ENCODE data around the gene MYF5. TPM values are rescaled to one million over a fixed set of nuclear protein-coding genes. Genes with fewer than 3 reads are reported as not detected.
A peak's percentile ranks its signal among the peaks of the same experiment; 100 is the strongest.
"Not testable (repeated sequence)": the region's sequence is repeated elsewhere in the genome, so short reads cannot be mapped to it uniquely, and the experiment has no call there.

The MYF5 gene
- 0.04 TPM for polyA plus RNA-seq (2013, experiment 1 of 2)
- 0.08 TPM for polyA plus RNA-seq (2013, experiment 2 of 2)

DNA sequence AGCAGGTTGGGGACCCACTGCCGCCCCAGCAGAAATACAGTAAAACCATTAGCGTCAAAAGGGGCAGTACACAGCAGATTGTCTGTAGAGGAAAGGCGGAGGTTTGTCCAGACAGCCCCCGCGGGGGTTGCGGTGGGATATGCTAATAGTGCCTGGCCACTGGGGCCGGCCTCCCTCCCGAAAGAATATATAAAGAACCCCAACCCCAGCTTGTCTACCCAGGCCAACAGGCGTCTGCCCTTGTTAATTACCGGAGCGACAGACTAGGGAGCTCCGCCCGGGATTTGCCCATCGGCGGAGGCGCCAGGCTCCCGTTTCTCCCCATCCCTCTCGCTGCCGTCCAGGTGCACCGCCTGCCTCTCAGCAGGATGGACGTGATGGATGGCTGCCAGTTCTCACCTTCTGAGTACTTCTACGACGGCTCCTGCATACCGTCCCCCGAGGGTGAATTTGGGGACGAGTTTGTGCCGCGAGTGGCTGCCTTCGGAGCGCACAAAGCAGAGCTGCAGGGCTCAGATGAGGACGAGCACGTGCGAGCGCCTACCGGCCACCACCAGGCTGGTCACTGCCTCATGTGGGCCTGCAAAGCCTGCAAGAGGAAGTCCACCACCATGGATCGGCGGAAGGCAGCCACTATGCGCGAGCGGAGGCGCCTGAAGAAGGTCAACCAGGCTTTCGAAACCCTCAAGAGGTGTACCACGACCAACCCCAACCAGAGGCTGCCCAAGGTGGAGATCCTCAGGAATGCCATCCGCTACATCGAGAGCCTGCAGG is at the start of gene MYF5:
MYF5 (plus strand) TSS at position 217 of the 774 bp plus-strand sequence; CDS start at position 369, 152 bp downstream.
- no peak within 1 kb of the TSS for H3K4ac ChIP-seq (ENCODE audit: low read depth, low read length)

DNA sequence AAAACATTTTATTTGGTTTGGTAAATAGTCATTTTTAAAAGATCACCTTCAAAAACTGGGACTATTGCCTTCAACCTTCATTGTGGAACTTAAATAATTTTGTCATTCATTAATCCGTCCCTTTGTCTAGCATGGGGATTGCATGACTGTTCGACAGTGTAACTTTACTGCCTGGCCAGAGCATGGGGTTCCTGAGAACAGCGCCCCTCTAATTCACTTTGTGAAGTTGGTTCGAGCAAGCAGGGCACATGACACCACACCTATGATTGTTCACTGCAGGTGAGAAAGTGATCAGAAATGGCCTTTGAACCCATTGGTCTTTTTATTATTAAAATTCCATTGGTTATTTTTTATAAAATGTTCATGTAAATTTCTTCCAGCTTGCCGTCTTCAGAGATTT is 46.5 kb upstream of the MYF5 start:
- Histone ChIP-seq H2BK120ac (ENCODE audit: low read depth, low read length) (no peak overlapping the region), H3K56ac (ENCODE audit: low read length) (no peak overlapping the region), H3K27me3 (ENCODE audit: insufficient read depth, low read length, poor library complexity) (no peaks in the 10 kb centered on the region), H3K4ac (ENCODE audit: low read depth, low read length) (no peak overlapping the region), H2BK5ac (ENCODE audit: low read length) (no peak overlapping the region), H3K9ac (ENCODE audit: low read length) (no peak overlapping the region), H3K79me2 (ENCODE audit: control insufficient read depth, insufficient read depth, low read length) (no peaks in the 10 kb centered on the region), H3K23ac (ENCODE audit: low read length) (no peak overlapping the region), H3K4me1 (ENCODE audit: control insufficient read depth, low read depth, low read length) (no peaks in the 10 kb centered on the region), H3K36me3 (ENCODE audit: control insufficient read depth, insufficient read depth, low read length) (no peaks in the 10 kb centered on the region), H3K4me3 (ENCODE audit: low read length) (no peak overlapping the region), H4K5ac (ENCODE audit: low read length) (no peak overlapping the region), H3K27ac (ENCODE audit: low read depth, low read length) (no peak overlapping the region), H3K79me1 (ENCODE audit: low read length) (no peaks in the 10 kb centered on the region), H2AK5ac (ENCODE audit: low read length) (no peak overlapping the region), H2BK15ac (replicated peaks; ENCODE audit: low read depth) (no peak overlapping the region), H3K18ac (ENCODE audit: low read length) (no peak overlapping the region), H3K4me2 (ENCODE audit: low read length) (no peak overlapping the region), H4K8ac (ENCODE audit: low read depth, low read length) (no peak overlapping the region)
- WGBS (ENCODE audit: extremely low coverage, insufficient coverage, low lambda C conversion rate): no CpG with 5 or more reads among the region's 5 CpGs
- DNase-seq: no peak

More for the DNA sequence above, at the start of gene MYF5:
- H3K56ac ChIP-seq (ENCODE audit: low read length): no peak within 1 kb of the TSS
- H3K27ac ChIP-seq (ENCODE audit: low read depth, low read length): no peak within 1 kb of the TSS
- DNase-seq: no peak
- no peak within 1 kb of the TSS for H3K9ac ChIP-seq (ENCODE audit: low read length)
- H2BK15ac ChIP-seq (replicated peaks; ENCODE audit: low read depth): no peak within 1 kb of the TSS
- no peaks in the 10 kb centered on the region for H3K79me1 ChIP-seq (ENCODE audit: low read length)
- H4K5ac ChIP-seq (ENCODE audit: low read length): no peak within 1 kb of the TSS
- no peaks in the 10 kb centered on the region for H3K27me3 ChIP-seq (ENCODE audit: insufficient read depth, low read length, poor library complexity)
- no peak within 1 kb of the TSS for H3K4me2 ChIP-seq (ENCODE audit: low read length)
- no peak within 1 kb of the TSS for H2BK5ac ChIP-seq (ENCODE audit: low read length)
- no peak within 1 kb of the TSS for H2BK120ac ChIP-seq (ENCODE audit: low read depth, low read length)
- H3K23ac ChIP-seq (ENCODE audit: low read length): no peak within 1 kb of the TSS
- H3K18ac ChIP-seq (ENCODE audit: low read length): no peak within 1 kb of the TSS
- no peaks in the 10 kb centered on the region for H3K79me2 ChIP-seq (ENCODE audit: control insufficient read depth, insufficient read depth, low read length)
- no CpG with 5 or more reads among the region's 45 CpGs for WGBS (ENCODE audit: extremely low coverage, insufficient coverage, low lambda C conversion rate)
- H4K8ac ChIP-seq (ENCODE audit: low read depth, low read length): no peak within 1 kb of the TSS
- peaks cover 5% of the 10 kb centered on the region for H3K4me1 ChIP-seq (ENCODE audit: control insufficient read depth, low read depth, low read length)
- H3K36me3 ChIP-seq (ENCODE audit: control insufficient read depth, insufficient read depth, low read length): no peaks in the 10 kb centered on the region
- H2AK5ac ChIP-seq (ENCODE audit: low read length): no peak within 1 kb of the TSS
- no peak within 1 kb of the TSS for H3K4me3 ChIP-seq (ENCODE audit: low read length)

DNA sequence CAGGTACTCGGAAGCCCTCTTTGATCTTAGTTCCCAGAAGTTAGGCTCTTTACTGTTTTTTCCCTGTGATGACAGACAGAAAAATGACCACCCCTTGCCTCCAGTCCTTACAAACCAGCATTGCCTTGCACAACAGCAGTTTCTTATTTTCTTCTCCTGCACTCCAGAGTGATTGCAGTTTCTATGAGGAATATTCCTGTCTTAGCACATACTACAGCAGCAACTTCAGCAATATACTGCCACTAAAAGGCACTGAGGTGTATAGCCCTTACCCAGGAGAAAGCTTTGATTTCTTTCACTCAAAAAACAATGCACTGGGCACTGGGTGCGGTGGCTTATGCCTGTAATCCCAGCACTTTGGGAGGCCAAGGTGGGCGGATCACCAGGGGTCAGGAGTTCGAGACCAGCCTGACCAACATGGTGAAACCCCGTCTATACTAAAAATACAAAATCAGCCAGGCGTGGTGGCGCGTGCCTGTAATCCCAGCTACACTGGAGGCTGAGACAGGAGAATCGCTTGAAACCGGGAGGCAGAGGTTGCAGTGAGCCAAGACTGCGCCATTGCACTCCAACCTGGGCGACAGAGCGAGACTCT is 40.6 kb upstream of the MYF5 start:
- no CpG with 5 or more reads among the region's 13 CpGs for WGBS (ENCODE audit: extremely low coverage, insufficient coverage, low lambda C conversion rate)
- H2BK120ac ChIP-seq (ENCODE audit: low read depth, low read length); H3K4me3 ChIP-seq (ENCODE audit: low read length): not testable (repeated sequence)

DNA sequence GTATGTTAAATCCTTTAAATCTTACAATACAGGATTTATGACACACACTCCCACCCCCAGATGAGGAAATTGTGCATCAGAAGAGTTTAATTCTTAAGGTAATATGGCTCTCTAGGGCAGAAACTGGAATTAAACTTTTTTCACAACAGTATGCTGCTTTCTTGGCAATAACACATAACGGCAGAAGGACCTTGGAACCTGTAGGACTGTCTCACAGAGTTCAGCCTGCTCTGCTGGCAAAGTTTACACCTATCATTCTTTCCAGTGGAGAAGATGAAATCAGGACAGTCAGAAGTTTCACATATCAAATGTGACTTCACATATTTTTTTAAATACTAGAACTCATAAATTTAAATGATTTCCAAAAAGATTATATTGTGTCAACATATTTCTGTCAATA is 39.9 kb upstream of the MYF5 start:
- no peak overlapping the region for H3K9ac ChIP-seq (ENCODE audit: low read length)
- no peak overlapping the region for H2BK120ac ChIP-seq (ENCODE audit: low read depth, low read length)
- H3K18ac ChIP-seq (ENCODE audit: low read length): no peak overlapping the region
- no peaks in the 10 kb centered on the region for H3K27me3 ChIP-seq (ENCODE audit: insufficient read depth, low read length, poor library complexity)
- H3K79me1 ChIP-seq (ENCODE audit: low read length): no peaks in the 10 kb centered on the region
- no peak overlapping the region for H3K4me2 ChIP-seq (ENCODE audit: low read length)
- no peak overlapping the region for H3K4me3 ChIP-seq (ENCODE audit: low read length)
- no peaks in the 10 kb centered on the region for H3K36me3 ChIP-seq (ENCODE audit: control insufficient read depth, insufficient read depth, low read length)
- no peaks in the 10 kb centered on the region for H3K79me2 ChIP-seq (ENCODE audit: control insufficient read depth, insufficient read depth, low read length)
- H3K4ac ChIP-seq (ENCODE audit: low read depth, low read length): no peak overlapping the region
- no peak overlapping the region for H3K27ac ChIP-seq (ENCODE audit: low read depth, low read length)
- WGBS (ENCODE audit: extremely low coverage, insufficient coverage, low lambda C conversion rate): no CpG with 5 or more reads among the region's 1 CpG
- no peak overlapping the region for H2AK5ac ChIP-seq (ENCODE audit: low read length)
- H2BK5ac ChIP-seq (ENCODE audit: low read length): no peak overlapping the region
- no peak for DNase-seq
- H3K56ac ChIP-seq (ENCODE audit: low read length): no peak overlapping the region
- no peak overlapping the region for H2BK15ac ChIP-seq (replicated peaks; ENCODE audit: low read depth)
- H4K5ac ChIP-seq (ENCODE audit: low read length): no peak overlapping the region
- H3K4me1 ChIP-seq (ENCODE audit: control insufficient read depth, low read depth, low read length): no peaks in the 10 kb centered on the region
- no peak overlapping the region for H4K8ac ChIP-seq (ENCODE audit: low read depth, low read length)
- H3K23ac ChIP-seq (ENCODE audit: low read length): no peak overlapping the region

More for the DNA sequence above, 40.6 kb upstream of the MYF5 start:
- not testable (repeated sequence) for H2AK5ac ChIP-seq (ENCODE audit: low read length); H3K36me3 ChIP-seq (ENCODE audit: control insufficient read depth, insufficient read depth, low read length); H3K56ac ChIP-seq (ENCODE audit: low read length); H3K27me3 ChIP-seq (ENCODE audit: insufficient read depth, low read length, poor library complexity); H3K4me2 ChIP-seq (ENCODE audit: low read length); H3K23ac ChIP-seq (ENCODE audit: low read length); H4K5ac ChIP-seq (ENCODE audit: low read length); H4K8ac ChIP-seq (ENCODE audit: low read depth, low read length); H3K9ac ChIP-seq (ENCODE audit: low read length); H2BK5ac ChIP-seq (ENCODE audit: low read length); H3K79me2 ChIP-seq (ENCODE audit: control insufficient read depth, insufficient read depth, low read length); H3K4ac ChIP-seq (ENCODE audit: low read depth, low read length); H2BK15ac ChIP-seq (replicated peaks; ENCODE audit: low read depth); H3K79me1 ChIP-seq (ENCODE audit: low read length); H3K27ac ChIP-seq (ENCODE audit: low read depth, low read length); H3K4me1 ChIP-seq (ENCODE audit: control insufficient read depth, low read depth, low read length); H3K18ac ChIP-seq (ENCODE audit: low read length)
- peak; percentile 33 for DNase-seq

DNA sequence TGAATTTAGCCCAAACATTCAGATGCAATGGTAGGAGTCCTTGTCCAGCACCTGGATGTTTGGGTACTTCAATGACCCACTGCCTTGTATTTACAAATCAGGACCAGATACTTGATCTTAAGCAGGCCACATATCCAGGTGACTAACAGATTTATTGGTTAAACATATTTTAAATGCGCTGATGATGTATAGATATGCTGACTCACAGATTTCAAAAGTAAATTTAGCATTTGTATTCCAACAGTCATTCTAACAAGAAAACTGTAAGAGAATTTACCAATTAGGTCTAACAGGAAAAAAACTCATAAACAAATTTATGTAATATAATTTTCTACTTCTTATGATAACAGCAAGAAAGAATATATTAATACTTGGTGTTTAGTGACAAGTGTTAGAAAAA is 38.7 kb upstream of the MYF5 start:
- Histone ChIP-seq H4K5ac (ENCODE audit: low read length) (no peak overlapping the region), H3K56ac (ENCODE audit: low read length) (no peak overlapping the region), H3K4ac (ENCODE audit: low read depth, low read length) (no peak overlapping the region), H4K8ac (ENCODE audit: low read depth, low read length) (no peak overlapping the region), H2BK15ac (replicated peaks; ENCODE audit: low read depth) (no peak overlapping the region), H3K79me2 (ENCODE audit: control insufficient read depth, insufficient read depth, low read length) (no peaks in the 10 kb centered on the region), H3K18ac (ENCODE audit: low read length) (no peak overlapping the region), H3K79me1 (ENCODE audit: low read length) (no peaks in the 10 kb centered on the region), H3K27me3 (ENCODE audit: insufficient read depth, low read length, poor library complexity) (no peaks in the 10 kb centered on the region), H2AK5ac (ENCODE audit: low read length) (no peak overlapping the region), H3K23ac (ENCODE audit: low read length) (no peak overlapping the region), H2BK120ac (ENCODE audit: low read depth, low read length) (no peak overlapping the region), H3K9ac (ENCODE audit: low read length) (no peak overlapping the region), H2BK5ac (ENCODE audit: low read length) (no peak overlapping the region), H3K36me3 (ENCODE audit: control insufficient read depth, insufficient read depth, low read length) (no peaks in the 10 kb centered on the region), H3K4me1 (ENCODE audit: control insufficient read depth, low read depth, low read length) (no peaks in the 10 kb centered on the region), H3K27ac (ENCODE audit: low read depth, low read length) (no peak overlapping the region), H3K4me3 (ENCODE audit: low read length) (no peak overlapping the region), H3K4me2 (ENCODE audit: low read length) (no peak overlapping the region)
- no CpG with 5 or more reads among the region's 1 CpG for WGBS (ENCODE audit: extremely low coverage, insufficient coverage, low lambda C conversion rate)
- no peak for DNase-seq
